GM12801 (cell line): Measurements from ENCODE around the gene MGLL.

Experiments used
- TF ChIP-seq, protein P1 (sequence below): IDR thresholded peaks from one replicate; pipeline ENCODE4 v1.5.1; 2011; ENCODE audit warnings: control low read depth; ENCODE audit not compliant: insufficient read length; ENCODE audit errors: extremely low read depth

MGLL gene

DNA sequence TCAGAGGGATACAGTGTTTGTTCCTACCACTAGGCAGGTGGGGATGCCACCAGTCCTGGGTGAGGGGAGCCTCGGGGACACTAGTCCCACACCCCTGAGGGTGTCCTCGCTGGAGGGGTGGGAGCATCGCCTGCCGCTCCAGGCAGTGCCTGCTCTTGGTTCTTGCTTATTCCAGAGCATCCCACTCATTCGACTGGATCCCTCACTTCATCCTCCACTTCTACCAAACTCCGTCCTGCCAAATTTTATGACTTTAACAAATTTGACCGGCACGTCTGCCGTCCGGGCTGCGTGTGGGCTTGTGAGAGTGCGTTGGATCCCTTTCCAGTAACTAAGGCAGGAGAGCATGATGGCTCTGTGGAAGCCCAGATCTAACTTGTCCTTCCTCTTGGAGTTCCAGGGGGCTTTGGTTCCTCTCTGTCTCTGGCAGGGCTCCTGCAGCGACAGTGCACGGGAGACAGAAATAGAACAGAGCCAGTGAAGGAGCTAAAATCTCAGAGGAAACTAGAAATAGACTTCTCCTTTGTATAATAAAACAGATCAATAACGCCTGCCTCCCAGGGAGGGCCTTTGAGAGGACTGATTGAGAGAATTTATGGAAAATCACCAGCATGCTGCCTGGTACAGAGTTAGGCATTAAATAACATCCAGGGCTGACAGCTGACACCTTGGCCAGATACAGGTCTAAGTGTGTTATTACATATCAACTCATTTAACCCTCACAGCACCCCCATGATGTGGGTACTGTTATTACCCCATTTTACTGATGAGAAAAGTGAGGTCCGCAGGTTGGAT lies 34.5 kb downstream of the MGLL start:
- TF ChIP-seq, protein P1, sequence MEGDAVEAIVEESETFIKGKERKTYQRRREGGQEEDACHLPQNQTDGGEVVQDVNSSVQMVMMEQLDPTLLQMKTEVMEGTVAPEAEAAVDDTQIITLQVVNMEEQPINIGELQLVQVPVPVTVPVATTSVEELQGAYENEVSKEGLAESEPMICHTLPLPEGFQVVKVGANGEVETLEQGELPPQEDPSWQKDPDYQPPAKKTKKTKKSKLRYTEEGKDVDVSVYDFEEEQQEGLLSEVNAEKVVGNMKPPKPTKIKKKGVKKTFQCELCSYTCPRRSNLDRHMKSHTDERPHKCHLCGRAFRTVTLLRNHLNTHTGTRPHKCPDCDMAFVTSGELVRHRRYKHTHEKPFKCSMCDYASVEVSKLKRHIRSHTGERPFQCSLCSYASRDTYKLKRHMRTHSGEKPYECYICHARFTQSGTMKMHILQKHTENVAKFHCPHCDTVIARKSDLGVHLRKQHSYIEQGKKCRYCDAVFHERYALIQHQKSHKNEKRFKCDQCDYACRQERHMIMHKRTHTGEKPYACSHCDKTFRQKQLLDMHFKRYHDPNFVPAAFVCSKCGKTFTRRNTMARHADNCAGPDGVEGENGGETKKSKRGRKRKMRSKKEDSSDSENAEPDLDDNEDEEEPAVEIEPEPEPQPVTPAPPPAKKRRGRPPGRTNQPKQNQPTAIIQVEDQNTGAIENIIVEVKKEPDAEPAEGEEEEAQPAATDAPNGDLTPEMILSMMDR: no peak

DNA sequence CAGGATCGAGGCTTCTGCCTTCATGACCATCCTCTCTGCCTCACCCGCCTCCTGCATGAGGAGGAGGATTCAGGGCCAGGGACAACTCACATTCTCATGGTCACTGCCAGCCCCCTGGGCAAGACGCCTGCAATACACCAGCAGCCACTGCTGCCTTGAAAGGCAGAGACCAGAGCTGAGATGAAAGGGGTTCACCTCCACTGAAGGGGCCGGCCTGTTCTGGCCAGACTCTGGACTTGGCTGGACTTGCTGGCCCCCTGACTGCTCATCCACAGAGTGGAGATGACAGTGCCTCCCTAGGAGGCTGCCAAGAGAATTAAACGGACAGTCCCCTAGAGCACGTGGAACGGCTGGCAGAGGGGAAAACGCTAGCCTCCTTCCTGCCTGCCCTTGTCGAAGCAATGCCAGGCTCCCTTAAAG lies 35.2 kb downstream of the MGLL start:
- TF ChIP-seq, protein P1: no peak

DNA sequence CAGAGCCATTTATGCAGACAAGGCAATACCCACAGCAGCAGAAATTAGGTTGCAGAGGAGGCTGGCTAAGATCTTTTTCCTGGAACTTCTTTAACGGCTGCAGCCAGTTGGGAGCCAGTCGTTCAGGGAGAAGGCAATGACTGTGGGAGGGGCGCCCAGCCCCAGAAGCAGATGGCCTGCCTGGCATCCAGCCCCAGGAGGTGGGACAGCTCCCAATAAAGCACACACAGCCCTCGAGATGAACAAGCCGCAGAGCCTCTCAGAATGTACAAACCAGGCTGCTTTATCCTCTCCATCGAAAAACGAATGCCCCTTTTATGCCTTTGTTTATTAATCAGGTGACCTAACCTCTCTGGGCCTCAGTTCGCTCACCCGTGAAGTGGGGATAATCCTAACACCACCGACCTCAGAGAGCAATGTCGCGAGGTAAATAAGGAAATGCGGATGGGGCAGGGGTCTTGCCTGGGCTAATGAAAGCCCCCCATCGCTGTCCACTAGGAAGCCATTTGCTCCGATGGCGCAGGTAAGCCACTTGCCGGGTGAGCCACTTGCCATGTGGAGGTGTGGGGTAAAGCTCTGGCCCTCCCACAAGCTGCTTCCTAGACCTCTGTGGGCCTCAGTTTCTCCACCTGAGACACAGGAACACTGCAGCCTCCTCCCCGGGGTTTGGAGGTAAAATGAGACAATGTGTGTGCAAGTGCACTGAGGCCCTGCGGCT lies 35.8 kb downstream of the MGLL start:
- TF ChIP-seq, protein P1: no peak

DNA sequence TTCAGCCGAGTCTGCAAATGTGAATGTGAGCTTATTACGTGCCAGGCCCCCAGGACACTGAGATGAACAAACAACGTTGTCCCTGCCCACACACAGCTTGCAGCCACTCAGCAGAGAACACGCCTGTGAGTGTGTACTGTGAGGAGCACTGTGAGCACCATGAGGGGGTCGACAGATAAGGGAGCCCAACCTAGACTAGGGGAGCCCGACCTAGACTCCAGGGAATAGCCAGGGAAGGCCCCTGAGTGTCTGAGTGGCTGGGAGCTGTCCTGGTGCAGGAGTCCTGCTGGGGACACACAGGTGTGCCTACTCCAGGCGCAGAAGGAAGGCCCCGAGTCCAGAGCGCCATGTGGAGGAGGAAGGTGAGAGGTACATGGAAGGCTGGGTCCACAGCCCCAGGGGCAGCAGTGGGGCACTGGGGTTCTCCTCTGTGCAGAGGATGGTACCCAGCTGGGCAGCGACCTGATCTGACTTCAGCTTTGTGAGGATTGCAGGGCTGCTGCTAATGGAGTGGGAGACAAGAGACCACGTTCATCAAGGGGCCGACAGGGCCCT lies 36.5 kb downstream of the MGLL start:
- TF ChIP-seq, protein P1: no peak

DNA sequence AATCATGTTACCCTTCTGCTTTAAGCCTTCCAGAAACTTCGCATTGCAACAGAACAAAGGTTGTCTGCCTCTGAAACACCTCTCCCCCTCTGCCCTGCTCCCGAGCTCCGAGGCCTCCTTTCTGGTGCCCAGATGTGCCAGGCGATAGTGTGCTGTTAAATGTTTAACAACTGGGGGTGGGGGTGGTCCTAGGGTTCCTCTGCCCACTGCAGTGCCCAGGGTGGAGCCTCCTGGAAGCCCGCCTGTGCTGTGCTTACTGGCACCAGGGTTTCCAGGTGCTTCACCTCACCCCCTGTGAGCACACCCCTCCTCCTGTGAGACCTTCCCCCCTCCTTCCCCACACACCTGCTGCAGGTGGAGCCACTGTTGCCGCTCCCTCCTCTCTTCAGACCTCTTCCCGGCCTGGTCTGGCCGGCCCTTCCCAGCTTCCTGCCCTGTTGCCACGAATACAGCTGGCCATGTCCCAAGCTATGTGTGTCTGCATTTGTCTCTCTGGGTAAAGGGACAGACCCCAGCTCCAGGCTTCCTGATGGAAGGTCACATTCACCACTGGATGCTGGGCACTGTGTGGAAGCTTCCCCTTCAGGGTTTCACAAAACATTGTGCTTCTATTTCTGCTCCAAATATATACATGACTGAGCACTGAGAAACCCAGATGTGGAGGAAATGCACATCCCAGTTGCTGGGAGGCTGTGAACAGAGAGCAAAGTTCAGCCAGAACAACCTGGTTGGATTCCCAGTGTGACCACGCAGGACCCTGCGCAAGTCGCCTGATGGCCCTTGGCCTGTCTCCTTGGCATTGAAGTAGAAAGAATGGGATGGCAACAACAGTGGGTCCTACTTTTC lies 37.2 kb downstream of the MGLL start:
- TF ChIP-seq, protein P1: no peak

DNA sequence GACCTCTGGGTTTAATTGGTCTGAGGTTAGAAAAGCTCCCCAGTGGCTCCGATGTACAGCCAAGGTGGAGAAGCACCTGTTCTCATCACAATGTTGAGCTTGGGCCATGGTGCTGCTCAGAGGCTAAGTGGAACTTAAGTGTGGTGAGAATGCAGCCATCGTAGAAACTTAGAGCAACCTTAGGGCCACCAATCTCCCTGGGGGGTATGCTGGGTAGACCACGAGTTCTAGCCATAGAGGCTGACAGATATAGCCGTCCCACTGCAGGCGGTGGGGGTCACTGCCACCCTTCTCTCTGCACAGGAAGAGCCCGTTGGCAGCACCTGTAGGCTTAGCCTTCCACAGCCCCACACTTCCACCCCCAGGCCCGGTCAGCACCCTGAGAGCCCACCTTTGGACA lies 38.0 kb downstream of the MGLL start:
- TF ChIP-seq, protein P1: no peak
